WTC11 (cell line): Measurements from ENCODE around the gene HIF1A.

Source experiments
- ATF6 ChIP-seq: sonication (generic); formaldehyde crosslinking; IDR thresholded peaks from 2 replicates; pipeline ENCODE4 v1.8.1; 2023; ENCODE audit warnings: mild to moderate bottlenecking, missing genetic modification reagents
- CTCF ChIP-seq: fragments of 200-600 bp; IDR thresholded peaks from 2 replicates; pipeline ENCODE4 v1.8.0; 2022; ENCODE audit warnings: antibody characterized with exemption
- E2F4 ChIP-seq: sonication (generic); formaldehyde crosslinking; IDR thresholded peaks from 2 replicates; pipeline ENCODE4 v1.8.1; 2022; ENCODE audit warnings: low read depth, mild to moderate bottlenecking, moderate library complexity, missing genetic modification reagents, borderline replicate concordance
- MAX ChIP-seq: sonication (generic); formaldehyde crosslinking; IDR thresholded peaks from 2 replicates; pipeline ENCODE4 v1.8.0; 2022; ENCODE audit warnings: mild to moderate bottlenecking, missing genetic modification reagents
- NFE2L1 ChIP-seq: sonication (generic); formaldehyde crosslinking; IDR thresholded peaks from 2 replicates; pipeline ENCODE4 v1.8.1; 2023; ENCODE audit warnings: missing genetic modification reagents
- OVOL2 ChIP-seq: fragments of 250-450 bp; sonication (Bioruptor Pico); IDR thresholded peaks from 2 replicates; pipeline ENCODE4 v1.9.0; 2021; ENCODE audit warnings: mild to moderate bottlenecking, borderline replicate concordance
- TCF7 ChIP-seq: sonication (generic); formaldehyde crosslinking; IDR thresholded peaks from 2 replicates; pipeline ENCODE4 v1.8.0; 2022; ENCODE audit warnings: mild to moderate bottlenecking, low read depth, missing genetic modification reagents, moderate library complexity
- ZNF121 ChIP-seq: sonication (generic); formaldehyde crosslinking; IDR thresholded peaks from 2 replicates; pipeline ENCODE4 v1.8.0; 2023; ENCODE audit warnings: missing genetic modification reagents
- ZNF232 ChIP-seq: sonication (generic); formaldehyde crosslinking; IDR thresholded peaks from 2 replicates; pipeline ENCODE4 v1.8.0; 2022; ENCODE audit warnings: mild to moderate bottlenecking, missing genetic modification reagents

- TF ChIP-seq CTCF (no peak), ATF6 (CRISPR knock-in tag) (no peak), ZNF232 (no peak), ZNF121 (CRISPR knock-in tag) (no peak), E2F4 (no peak), TCF7 (no peak), NFE2L1 (CRISPR knock-in tag) (no peak), OVOL2 (no peak), MAX (no peak)
Measured at GRCh38 chr14:61774861-61775260, 79.5 kb downstream of the HIF1A start.
